ENCODE measurements around the gene DNMT3A. TPM values are rescaled to one million over a fixed set of nuclear protein-coding genes. Genes with fewer than 3 reads are reported as not detected.

DNMT3A gene
- total RNA-seq, 1 donor from 2014 or later = 219 TPM

GRCh38 chr2:25342372-25343186 is 854 bp upstream of the DNMT3A start:
- Mint-ChIP-seq H3K27ac (no peak overlapping the region), H3K4me1 (peaks cover 19% of the 10 kb centered on the region), H3K36me3 (peaks cover 8% of the 10 kb centered on the region), H3K27me3 (ENCODE audit: low read depth) (no peaks in the 10 kb centered on the region), H3K9me3 (no peaks in the 10 kb centered on the region), H3K4me3 (peak overlapping the region; percentile 72)
- peak; percentile 79 to 89 for DNase-seq (ENCODE audit: low spot score in 2 of 2, unreplicated experiment in 2 of 2)
- peak; percentile 95 for TF ChIP-seq CTCF (IDR thresholded peaks at IDR 0.05; ENCODE audit: unreplicated experiment)

DNA sequence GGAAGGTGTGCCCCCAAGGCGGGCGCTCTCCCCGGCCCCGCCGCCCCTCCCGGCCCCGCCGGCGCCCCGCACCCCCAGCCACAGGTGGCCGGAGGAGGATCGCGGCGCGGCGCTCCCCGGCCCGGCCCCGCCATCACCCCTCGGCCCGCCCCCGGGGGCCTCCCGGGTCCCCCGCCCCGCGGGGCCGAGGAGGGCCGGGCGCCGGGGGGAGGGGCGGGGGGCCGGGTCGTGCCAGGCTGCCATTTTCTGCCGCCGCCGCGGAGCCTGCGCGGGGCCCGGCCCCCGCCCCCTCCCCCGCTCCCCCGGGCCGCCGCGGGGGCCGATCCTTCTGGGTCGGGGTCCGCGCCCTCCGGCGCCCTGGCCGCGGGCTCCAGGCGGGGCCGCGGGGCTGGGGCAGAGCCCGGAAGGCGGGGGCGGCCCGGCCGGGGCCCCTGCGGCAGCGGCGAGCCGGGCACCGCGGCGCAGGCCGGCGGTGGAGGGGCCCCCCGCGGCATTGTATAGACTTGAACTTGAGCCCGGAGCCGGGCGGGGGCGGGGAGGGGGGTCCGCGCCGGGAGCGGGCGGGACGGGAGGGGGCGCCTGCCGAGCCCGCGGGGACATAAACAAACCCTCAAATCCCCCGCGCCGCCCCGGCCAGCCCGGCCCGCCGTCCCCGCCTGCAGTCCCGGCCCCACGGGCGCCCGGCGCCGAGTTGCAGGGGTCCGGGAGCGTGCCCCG is 556 bp downstream of the DNMT3A start:
- peaks cover 31% of the 10 kb centered on the region for H3K4me1 Mint-ChIP-seq
- H3K27me3 Mint-ChIP-seq (ENCODE audit: low read depth) = no peaks in the 10 kb centered on the region
- peaks cover 7% of the 10 kb centered on the region for H3K36me3 Mint-ChIP-seq
- peak in 1 of 2 experiments; percentile 62 for DNase-seq (ENCODE audit: low spot score in 2 of 2, unreplicated experiment in 2 of 2)
- no peak overlapping the region for H3K27ac Mint-ChIP-seq
- no peak for TF ChIP-seq CTCF (IDR thresholded peaks at IDR 0.05; ENCODE audit: unreplicated experiment)
- H3K9me3 Mint-ChIP-seq = no peaks in the 10 kb centered on the region
- H3K4me3 Mint-ChIP-seq = no peak overlapping the region

- H3K27me3 Mint-ChIP-seq (ENCODE audit: low read depth) = no peaks in the 10 kb centered on the region
- peaks cover 34% of the 10 kb centered on the region for H3K4me1 Mint-ChIP-seq
- TF ChIP-seq CTCF (IDR thresholded peaks at IDR 0.05; ENCODE audit: unreplicated experiment) = no peak
- no peak overlapping the region for H3K27ac Mint-ChIP-seq
- peak in 1 of 2 experiments; percentile 65 for DNase-seq (ENCODE audit: low spot score in 2 of 2, unreplicated experiment in 2 of 2)
- H3K36me3 Mint-ChIP-seq = peaks cover 3% of the 10 kb centered on the region
- peak overlapping the region; percentile 73 for H3K4me3 Mint-ChIP-seq
- H3K9me3 Mint-ChIP-seq = no peaks in the 10 kb centered on the region
These were observed 1.4 kb downstream of the DNMT3A start for GRCh38 chr2:25340181-25340921.

GRCh38 chr2:25339791-25340180 is 1.9 kb downstream of the DNMT3A start:
- DNase-seq (ENCODE audit: low spot score in 2 of 2, unreplicated experiment in 2 of 2) = no peak
- H3K4me1 Mint-ChIP-seq = peaks cover 37% of the 10 kb centered on the region
- peaks cover 3% of the 10 kb centered on the region for H3K36me3 Mint-ChIP-seq
- TF ChIP-seq CTCF (IDR thresholded peaks at IDR 0.05; ENCODE audit: unreplicated experiment) = no peak
- H3K4me3 Mint-ChIP-seq = peak overlapping the region; percentile 73
- no peaks in the 10 kb centered on the region for H3K9me3 Mint-ChIP-seq
- no peaks in the 10 kb centered on the region for H3K27me3 Mint-ChIP-seq (ENCODE audit: low read depth)
- peak overlapping the region; percentile 59 for H3K27ac Mint-ChIP-seq

DNA sequence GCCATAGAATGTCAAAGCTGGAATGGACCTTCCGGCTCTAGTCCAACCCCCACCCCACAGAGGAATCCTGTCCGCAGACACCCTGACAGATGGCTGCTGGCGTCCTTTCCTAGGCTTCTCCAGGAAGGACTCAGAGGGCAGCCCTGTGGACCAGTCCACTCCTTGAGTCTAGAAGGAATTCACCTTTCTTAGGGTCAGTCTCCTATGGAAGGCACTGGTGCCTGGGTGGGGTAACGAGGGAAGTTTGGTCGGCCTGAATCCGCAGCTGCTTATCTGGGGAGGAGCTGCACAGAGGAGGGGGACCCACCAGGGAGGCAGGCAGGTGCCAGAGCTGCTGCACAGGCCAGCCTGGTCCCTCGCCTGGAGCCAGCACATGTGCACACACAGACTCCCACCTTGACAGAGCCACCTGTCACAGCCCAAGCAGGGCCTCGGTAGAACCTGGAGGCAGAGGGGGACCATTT is 2.5 kb downstream of the DNMT3A start:
- DNase-seq (ENCODE audit: low spot score in 2 of 2, unreplicated experiment in 2 of 2) = no peak
- Mint-ChIP-seq H3K27ac (peak overlapping the region; percentile 70), H3K9me3 (no peaks in the 10 kb centered on the region), H3K36me3 (peaks cover 3% of the 10 kb centered on the region), H3K4me1 (peaks cover 42% of the 10 kb centered on the region), H3K27me3 (ENCODE audit: low read depth) (no peaks in the 10 kb centered on the region), H3K4me3 (peak overlapping the region; percentile 73)
- TF ChIP-seq CTCF (IDR thresholded peaks at IDR 0.05; ENCODE audit: unreplicated experiment) = no peak
